ENCODE measurements around the gene MOK. TPM values are rescaled to one million over a fixed set of nuclear protein-coding genes. Genes with fewer than 3 reads are reported as not detected.

MOK gene
- total RNA-seq, 3 donors from 2014 or later (not counting 1 experiment from before 2014, with no cell fraction given) = 3.9 to 6.5 (median 4.7) TPM

- no peak overlapping the region for H3K4me3 Mint-ChIP-seq
- no peak overlapping the region for H3K27ac ChIP-seq (ENCODE audit: low read length)
- DNase-seq (no peak), ATAC-seq (no peak)
- H3K36me3 Mint-ChIP-seq = peaks cover 12% of the 10 kb centered on the region
- H3K27ac Mint-ChIP-seq = no peak overlapping the region
- intact Hi-C loops (cut with micrococcal nuclease) = no loop called here
- H3K36me3 ChIP-seq (ENCODE audit: control insufficient read depth, insufficient read depth, low read length) = peaks cover 33% of the 10 kb centered on the region
- peaks cover 5 to 15% of the 10 kb centered on the region in 2 donors for H3K4me1 Mint-ChIP-seq
- H3K9me3 ChIP-seq (ENCODE audit: control insufficient read depth, insufficient read depth, low read length) = no peaks in the 10 kb centered on the region
- no peak for TF ChIP-seq CTCF (IDR thresholded peaks at IDR 0.05)
- H3K4me1 ChIP-seq (ENCODE audit: control insufficient read depth, insufficient read depth, low read length) = no peaks in the 10 kb centered on the region
- no peaks in the 10 kb centered on the region for H3K9me3 Mint-ChIP-seq
- no peaks in the 10 kb centered on the region for H3K27me3 Mint-ChIP-seq (ENCODE audit: low read depth in 2 of 2)
- no peaks in the 10 kb centered on the region for H3K27me3 ChIP-seq (ENCODE audit: control insufficient read depth, insufficient read depth, low read length)
- H3K4me3 ChIP-seq (ENCODE audit: low read length) = no peak overlapping the region
- 96% methylated on average over 12 of the region's 12 CpGs for WGBS (ENCODE audit: insufficient coverage)
Measured at GRCh38 chr14:102211240-102211639, 93.7 kb downstream of the MOK start.

DNA sequence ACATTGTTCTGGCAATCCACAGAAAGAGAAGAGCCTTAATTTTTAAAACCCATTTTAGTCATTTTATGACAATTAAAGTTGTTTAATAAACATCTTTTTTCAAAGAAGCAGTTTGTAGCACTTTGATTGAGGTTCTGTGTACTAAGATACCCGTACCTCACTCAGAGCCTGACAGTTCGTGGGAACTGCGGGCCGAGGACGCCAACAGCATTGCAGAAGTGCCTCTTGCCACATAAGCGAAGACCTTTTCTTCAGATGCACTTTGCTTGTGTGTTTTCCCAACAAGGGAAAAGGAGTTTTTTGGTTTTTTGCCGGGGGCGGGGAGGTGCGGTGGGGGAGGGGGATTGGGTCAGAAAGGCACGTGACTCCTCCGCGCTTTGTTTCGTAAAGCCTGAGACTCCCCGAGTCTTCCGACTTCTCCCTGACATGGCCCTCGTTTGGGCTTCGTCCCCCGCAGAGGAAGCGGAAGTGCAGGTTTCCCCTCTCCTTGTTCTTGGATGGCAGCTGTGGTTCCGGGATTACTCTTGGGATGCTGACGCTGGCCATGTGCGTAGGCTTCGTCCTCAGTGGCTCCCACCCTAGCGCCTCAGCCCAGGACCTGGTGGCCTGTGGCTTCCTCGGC, 94.4 kb downstream of the MOK start:
- no peak for ATAC-seq
- peaks cover 7 to 17% of the 10 kb centered on the region in 2 donors for H3K4me1 Mint-ChIP-seq
- H3K27ac ChIP-seq (ENCODE audit: low read length) = no peak overlapping the region

DNA sequence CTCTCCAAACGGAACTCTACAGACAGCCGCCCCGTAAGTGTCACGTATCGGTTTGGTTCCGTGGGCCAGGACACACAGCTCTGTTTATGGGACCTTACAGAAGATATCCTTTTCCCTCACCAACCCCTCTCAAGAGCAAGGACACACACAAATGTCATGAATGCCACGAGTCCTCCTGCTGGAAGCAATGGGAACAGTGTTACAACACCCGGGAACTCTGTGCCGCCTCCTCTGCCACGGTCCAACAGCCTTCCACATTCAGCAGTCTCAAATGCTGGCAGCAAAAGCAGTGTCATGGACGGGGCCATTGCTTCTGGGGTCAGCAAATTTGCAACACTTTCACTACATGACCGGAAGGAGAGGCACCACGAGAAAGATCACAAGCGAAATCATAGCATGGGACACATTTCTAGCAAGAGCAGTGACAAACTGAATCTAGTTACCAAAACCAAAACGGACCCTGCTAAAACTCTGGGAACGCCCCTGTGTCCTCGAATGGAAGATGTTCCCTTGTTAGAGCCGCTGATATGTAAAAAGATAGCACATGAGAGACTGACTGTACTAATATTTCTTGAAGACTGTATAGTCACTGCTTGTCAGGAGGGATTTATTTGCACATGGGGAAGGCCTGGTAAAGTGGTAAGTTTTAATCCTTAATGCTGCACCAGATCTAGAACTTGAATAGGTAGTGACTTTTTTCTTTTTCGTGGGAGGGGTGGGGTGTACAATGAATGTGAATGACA, 95.6 kb downstream of the MOK start:
- Mint-ChIP-seq H3K4me3 (no peak overlapping the region), H3K4me1 (peaks cover 15 to 24% of the 10 kb centered on the region in 2 donors), H3K36me3 (peaks cover 12% of the 10 kb centered on the region), H3K27ac (peak overlapping the region in 1 of 2 donors; percentile 47), H3K9me3 (no peaks in the 10 kb centered on the region), H3K27me3 (ENCODE audit: low read depth in 2 of 2) (no peaks in the 10 kb centered on the region)
- no peak for DNase-seq
- ATAC-seq = no peak
- intact Hi-C loops (cut with micrococcal nuclease) = no loop called here
- Histone ChIP-seq H3K9me3 (ENCODE audit: control insufficient read depth, insufficient read depth, low read length) (no peaks in the 10 kb centered on the region), H3K4me1 (ENCODE audit: control insufficient read depth, insufficient read depth, low read length) (no peaks in the 10 kb centered on the region), H3K4me3 (ENCODE audit: low read length) (no peak overlapping the region), H3K27me3 (ENCODE audit: control insufficient read depth, insufficient read depth, low read length) (no peaks in the 10 kb centered on the region), H3K27ac (ENCODE audit: low read length) (no peak overlapping the region), H3K36me3 (ENCODE audit: control insufficient read depth, insufficient read depth, low read length) (peaks cover 30% of the 10 kb centered on the region)
- 95% methylated on average over 19 of the region's 19 CpGs for WGBS (ENCODE audit: insufficient coverage)
- no peak for TF ChIP-seq CTCF (IDR thresholded peaks at IDR 0.05)

More for the DNA sequence above, 94.4 kb downstream of the MOK start:
- Mint-ChIP-seq H3K36me3 (peaks cover 12% of the 10 kb centered on the region), H3K4me3 (no peak overlapping the region), H3K27me3 (ENCODE audit: low read depth in 2 of 2) (no peaks in the 10 kb centered on the region), H3K9me3 (no peaks in the 10 kb centered on the region), H3K27ac (no peak overlapping the region)
- H3K4me1 ChIP-seq (ENCODE audit: control insufficient read depth, insufficient read depth, low read length) = no peaks in the 10 kb centered on the region
- peaks cover 30% of the 10 kb centered on the region for H3K36me3 ChIP-seq (ENCODE audit: control insufficient read depth, insufficient read depth, low read length)
- no peak for TF ChIP-seq CTCF (IDR thresholded peaks at IDR 0.05)
- no peak overlapping the region for H3K4me3 ChIP-seq (ENCODE audit: low read length)
- H3K9me3 ChIP-seq (ENCODE audit: control insufficient read depth, insufficient read depth, low read length) = no peaks in the 10 kb centered on the region
- 97% methylated on average over 25 of the region's 25 CpGs for WGBS (ENCODE audit: insufficient coverage)
- intact Hi-C loops (cut with micrococcal nuclease) = no loop called here
- no peak for DNase-seq
- no peaks in the 10 kb centered on the region for H3K27me3 ChIP-seq (ENCODE audit: control insufficient read depth, insufficient read depth, low read length)

Data from natural killer cell (primary cell).